Activated CD4-positive, alpha-beta T cell treated with anti-CD3 and anti-CD28 coated beads for 24 hours (primary cell): ENCODE results near the gene ZBTB43.

Experiments used
- DNase-seq, 2 donors: peaks; one replicate each; pipeline ENCODE4 v3.0.0-alpha.2; 2020; ENCODE audit warnings: low read depth in 2 of 2

Gene ZBTB43

GRCh38 chr9:126830827-126831226 lies 26.0 kb downstream of the ZBTB43 start:
- DNase-seq: no peak

DNA sequence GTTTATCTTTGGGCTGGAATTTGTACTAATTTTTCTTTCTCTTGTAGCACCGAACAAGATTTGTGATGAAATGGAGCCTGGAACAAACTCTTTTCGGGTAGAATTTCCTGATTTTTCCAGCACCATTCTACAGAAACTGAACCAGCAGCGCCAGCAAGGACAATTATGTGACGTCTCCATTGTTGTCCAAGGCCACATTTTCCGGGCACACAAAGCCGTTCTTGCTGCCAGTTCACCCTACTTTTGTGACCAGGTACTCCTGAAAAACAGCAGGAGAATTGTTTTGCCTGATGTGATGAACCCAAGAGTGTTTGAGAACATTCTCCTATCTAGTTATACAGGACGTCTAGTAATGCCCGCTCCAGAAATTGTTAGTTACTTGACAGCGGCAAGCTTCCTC lies 27.6 kb downstream of the ZBTB43 start:
- DNase-seq: no peak

- no peak for DNase-seq
Observed at GRCh38 chr9:126833020-126833419, 28.2 kb downstream of the ZBTB43 start.

DNA sequence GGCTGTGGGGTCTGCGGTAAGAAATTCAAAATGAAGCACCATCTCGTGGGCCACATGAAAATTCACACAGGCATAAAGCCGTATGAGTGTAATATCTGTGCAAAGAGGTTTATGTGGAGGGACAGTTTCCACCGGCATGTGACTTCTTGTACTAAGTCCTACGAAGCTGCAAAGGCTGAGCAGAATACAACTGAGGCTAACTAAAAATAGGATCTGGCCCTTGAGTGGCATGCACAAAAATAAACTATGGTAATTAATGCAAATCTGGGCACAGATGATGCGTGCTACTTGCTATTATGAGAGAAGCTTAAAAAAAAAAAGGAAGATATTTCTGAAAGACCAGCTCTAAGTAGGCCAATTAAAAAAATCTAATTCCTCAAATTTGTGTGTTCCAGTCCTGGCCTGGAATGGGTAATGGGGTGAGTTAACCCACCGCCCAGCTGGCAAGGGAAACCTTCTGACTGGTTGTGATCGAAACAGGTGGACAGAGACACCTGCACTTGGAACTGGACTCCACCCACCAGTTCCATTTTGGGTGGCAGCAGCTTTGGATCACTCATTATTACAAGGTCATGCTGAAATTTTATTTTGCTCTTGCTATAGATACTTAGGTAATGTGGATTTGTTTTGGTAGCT lies 29.0 kb downstream of the ZBTB43 start:
- DNase-seq: no peak

DNA sequence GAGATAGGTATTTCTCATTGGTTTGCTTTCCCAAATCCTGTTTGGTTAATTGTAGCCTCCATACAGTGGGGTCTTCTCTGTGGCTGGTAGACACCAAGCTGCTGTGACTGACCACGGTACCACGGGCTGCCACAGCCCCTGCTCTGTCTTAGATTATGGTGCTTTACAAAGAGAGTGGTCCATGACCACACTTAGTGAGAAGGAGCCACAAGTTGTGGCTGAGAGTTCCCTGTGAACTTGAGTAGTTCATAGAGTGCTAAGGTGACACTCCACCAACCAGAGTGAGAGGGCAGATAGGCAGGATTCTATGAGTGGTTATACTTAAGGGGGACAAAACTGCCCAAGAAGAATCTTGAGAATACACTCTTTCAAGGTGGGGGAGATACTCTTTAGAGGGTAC lies 29.8 kb downstream of the ZBTB43 start:
- DNase-seq: no peak

- no peak for DNase-seq
Observed at GRCh38 chr9:126836216-126836615, 31.4 kb downstream of the ZBTB43 start.

GRCh38 chr9:126838055-126838811 lies 33.4 kb downstream of the ZBTB43 start:
- no peak for DNase-seq

- no peak for DNase-seq
Observed at GRCh38 chr9:126838895-126839294, 34.1 kb downstream of the ZBTB43 start.

DNA sequence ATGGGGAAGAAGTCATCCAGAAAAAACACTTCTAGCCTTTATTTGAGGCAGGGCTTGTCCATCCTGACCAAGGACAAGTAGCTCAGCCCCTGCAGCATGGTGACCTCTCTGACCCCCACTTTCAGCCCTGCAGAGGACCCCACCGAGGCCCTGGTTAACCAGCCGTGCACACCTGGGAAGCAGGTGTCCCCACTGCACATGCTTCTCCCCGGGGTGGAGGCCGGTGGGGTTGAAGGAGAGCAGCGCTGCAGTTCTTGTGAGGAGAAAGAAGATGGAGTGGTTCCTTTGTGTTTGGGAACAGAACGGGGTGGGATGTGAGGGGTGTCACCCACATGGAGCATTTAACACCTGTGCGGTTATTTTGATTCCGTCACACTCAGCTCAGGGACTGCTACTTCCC lies 34.5 kb downstream of the ZBTB43 start:
- DNase-seq: no peak

DNA sequence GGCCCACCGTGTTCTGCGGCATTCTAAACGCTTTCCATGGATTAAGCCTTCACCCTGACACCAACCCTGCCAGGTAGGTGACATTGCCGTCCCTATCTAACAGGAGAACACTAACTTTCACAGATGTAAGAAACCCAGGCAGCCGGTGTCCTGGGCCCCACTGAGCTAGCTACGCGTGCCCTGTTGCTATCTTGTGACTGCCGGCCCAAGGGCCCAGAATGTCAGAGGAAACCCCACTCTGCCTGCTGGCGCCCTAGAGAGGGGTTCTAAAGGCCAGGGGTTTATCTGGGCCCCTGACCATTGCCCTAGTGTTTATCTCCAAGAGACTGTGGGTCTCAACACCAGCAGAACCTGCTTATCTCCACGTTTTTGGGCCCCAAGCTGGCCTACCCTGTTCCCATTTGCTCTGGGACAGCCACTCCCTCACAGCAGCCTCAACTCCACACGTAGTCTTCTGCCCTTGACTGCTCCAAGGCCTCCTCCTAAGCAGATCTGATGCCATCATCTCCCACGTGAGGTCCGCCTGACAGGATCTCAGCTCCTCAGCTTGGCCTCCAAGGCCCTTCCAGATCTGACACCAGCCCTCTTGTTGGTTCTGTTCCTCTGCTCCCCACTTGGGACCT lies 37.5 kb downstream of the ZBTB43 start:
- no peak for DNase-seq

DNA sequence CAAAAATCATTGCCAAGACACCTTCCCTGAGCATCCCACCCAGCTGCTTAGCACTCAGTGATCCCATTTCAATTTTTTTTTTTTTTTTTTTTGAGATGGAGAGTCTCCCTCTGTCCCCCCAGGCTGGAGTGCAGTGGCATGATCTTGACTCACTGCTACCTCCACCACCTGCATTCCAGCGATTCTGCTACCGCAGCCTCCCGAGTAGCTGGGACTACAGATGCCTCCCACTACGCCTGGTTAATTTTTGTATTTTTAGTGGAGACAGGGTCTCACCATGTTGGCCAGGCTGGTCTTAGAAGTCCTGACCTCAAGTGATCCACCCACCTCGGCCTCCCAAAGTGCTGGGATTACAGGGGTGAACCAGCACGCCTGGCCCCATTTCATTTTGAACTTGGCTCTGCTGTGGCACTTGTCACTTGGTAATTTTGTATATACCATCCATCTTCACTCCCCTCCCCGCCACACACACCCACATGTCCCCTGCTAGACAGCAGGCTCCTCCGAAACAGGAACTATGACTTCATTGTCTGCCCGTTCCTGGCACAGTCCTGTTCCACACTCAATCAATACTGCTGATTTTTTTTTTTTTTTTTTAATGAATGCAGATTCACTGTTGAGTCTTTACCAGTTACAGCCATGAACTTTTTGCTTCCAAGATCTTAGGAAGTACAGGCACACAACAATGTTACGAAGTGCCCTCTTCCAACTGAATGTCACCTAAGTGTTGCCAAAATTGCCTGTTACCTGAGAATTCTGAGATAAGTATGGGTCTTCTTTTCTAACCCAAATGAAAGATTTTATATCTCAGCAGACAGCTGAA lies 38.3 kb downstream of the ZBTB43 start:
- no peak for DNase-seq

GRCh38 chr9:126844085-126844484 lies 39.2 kb downstream of the ZBTB43 start:
- no peak for DNase-seq

- no peak for DNase-seq
Observed at GRCh38 chr9:126847051-126847450, 42.2 kb downstream of the ZBTB43 start.

- no peak for DNase-seq
Observed at GRCh38 chr9:126849591-126850225, 44.9 kb downstream of the ZBTB43 start.

- no peak for DNase-seq
Observed at GRCh38 chr9:126851286-126851880, 46.5 kb downstream of the ZBTB43 start.

DNA sequence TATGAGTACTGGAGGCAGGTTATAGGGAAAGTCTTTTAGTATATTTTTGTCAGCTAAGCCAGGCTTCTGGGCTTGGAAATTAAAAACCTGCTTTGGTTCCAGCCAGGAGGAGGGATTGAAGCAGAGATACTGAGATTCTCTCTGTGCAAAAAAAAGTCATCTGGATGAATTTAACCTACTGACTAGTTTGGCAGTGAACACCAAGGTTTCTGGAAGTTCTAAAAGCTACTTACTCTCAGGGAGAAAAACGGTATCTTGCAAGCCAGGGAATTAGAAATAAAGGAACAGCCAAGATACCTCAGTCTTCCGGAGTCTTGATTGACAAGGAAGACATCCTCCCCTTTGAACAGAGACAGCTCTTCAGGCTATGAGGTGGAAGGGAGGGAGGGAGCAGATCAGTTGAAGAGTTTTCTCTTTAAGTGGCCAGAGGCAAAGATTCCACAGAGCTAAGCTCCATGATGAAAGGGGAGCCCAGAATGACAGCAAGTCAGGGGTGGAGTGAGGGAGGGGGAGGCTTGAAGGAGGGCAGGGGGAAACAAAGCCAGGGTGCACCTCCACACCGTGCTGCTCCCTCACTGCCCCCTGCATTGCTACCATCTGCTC lies 47.3 kb downstream of the ZBTB43 start:
- no peak for DNase-seq

DNA sequence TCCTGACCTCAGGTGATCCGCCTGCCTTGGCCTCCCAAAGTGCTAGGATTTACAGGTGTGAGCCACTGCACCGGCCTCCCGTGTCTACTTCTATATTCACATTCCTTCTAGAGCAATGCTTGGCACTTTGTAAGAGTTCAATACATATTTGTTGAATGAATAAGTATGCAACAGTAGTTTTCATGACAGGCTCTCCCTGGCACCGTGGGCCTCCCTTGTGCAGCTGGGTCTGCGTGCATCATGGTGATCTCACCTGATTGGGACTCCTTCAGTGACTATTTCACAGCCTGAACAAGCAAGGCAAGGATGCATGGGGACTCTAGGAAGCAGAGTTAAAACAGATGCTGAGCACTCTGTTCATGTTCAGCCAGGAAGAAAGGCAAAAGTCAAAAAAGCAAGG lies 48.8 kb downstream of the ZBTB43 start:
- no peak for DNase-seq

DNA sequence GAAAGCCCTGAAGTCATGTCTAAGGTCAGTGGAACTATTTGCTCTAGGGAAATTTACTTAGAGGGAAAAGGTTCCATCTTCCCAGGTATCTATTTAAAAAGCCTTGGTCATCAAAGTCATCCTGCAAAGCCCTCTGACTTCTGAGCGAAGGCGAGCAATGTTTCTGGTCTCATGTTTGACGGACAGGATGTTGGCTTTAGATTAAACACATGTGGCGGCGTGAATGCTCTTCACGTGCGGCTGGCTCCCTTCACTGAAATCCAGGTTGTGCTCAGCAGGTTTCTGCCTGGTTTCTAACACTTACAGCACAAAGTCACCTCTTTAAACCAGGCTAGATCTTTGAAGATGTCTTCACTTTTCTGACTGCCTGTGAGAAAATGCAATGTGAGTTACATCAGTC lies 49.9 kb downstream of the ZBTB43 start:
- no peak for DNase-seq

DNA sequence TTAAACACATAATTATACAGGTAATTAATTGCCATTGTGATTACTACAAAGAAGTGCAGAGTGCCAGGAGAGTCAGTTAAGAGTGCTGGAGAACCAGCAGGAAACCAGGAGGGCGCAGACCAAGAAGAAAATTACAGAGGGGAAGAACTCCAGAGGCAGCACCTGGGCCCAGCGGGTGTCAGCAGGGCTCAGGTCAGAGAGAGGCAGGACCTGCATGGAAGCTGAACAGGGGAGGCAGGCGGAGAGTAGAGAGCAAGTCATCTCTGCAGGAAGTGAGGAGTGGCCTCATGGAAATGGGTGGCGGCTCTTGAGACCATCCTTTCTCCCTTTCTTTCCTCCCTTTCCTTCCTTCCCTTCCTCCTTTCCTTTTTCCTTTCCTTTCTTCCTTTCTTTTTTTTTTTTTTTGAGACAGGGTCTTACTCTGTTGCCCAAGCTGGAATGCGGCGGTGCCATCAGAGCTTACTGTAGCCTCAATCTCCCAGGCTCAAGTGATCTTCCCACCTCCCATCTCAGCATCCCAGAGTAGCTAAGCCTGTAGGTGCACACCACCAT lies 51.6 kb downstream of the ZBTB43 start:
- no peak for DNase-seq

DNA sequence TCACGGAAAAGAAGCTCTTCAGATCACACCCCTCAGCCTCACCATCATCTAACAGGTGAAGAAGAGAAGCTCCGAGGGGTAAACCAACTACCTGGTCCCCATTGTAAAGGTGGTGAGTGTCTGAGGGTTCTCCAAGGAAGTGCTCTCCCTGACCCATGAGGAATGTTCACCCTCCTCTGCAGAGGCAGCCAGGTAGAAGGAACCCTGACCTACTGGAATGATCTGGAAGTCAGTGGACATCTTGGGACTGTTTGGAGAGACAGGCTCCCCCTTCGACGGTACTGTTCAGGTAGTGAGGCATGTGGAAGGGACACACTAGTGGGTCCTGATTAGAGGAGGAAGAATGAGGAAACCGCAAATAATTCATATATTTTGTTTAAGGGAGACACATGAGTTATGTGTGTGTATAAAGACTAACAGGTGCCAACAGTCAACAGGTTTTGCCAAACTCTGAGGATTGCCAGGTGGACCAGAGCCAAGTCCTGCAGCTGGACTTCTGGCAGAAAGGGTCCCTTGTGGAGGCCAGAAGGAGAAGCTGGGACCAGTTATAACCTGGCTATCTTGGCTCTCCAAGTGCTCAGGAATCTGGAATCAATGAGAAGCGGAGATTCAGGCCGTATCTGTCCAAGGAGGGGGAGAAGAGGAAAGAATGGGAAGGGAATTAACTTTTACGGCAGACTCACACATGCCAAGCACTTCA lies 52.6 kb downstream of the ZBTB43 start:
- no peak for DNase-seq
